Cortex of kidney (tissue), 1 donor: ENCODE data around the gene YAP1.

Source experiments
- DNase-seq: peaks from one replicate; lab custom pipeline; 2025; lab: John Stamatoyannopoulos, UW

YAP1 gene

GRCh38 chr11:102279641-102280170 is 169.5 kb downstream of the YAP1 start:
- DNase-seq, result no peak

DNA sequence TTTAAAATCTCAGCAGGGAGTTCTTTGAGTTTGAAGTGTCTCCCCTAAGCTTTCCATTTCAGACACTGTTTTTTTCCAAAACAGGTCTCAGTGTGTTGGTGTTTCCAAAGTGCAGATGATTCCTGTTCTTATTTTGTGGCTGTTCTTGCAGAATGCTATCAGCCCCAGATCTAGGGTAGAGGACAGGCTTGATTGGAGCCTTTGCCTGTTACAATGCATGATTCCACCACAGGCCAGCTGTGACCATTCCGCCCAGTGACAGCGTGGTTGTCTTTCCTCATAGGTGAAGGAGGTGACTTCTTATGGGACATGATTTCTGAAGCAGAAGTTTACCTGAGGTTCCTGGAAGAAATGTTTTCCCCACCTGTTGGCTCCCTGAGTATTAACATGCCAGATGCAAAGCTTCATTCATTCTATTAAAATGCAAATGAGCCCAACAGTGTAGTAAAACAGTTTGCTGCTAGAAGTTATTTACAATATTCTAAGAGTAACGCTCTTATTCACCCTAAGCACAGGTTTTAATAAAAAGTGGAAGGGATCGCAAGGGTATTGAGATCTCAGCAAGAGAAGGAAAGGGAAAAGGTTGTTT is 170.1 kb downstream of the YAP1 start:
- no peak for DNase-seq
